Caco-2 (cell line): Measurements from ENCODE around the gene CEP164. TPM values are rescaled to one million over a fixed set of nuclear protein-coding genes. Genes with fewer than 3 reads are reported as not detected.

ENCODE experiments used
- BruUV-seq: library from RNA; stranded (reverse); fragments of 400-500 nt; replicated peaks from 2 replicates; lab custom pipeline; 2021; lab: Mats Ljungman, UMichigan
- CTCF ChIA-PET: fragments of 300-600 bp; sonication (Branson Sonifier 250); formaldehyde crosslinking; loops from one replicate; lab custom pipeline; 2022; ENCODE audit warnings: antibody characterized with exemption; lab: Charles Lee
- POLR2A ChIA-PET: fragments of 300-600 bp; sonication (Branson Sonifier 250); formaldehyde crosslinking; loops from one replicate; lab custom pipeline; 2022; ENCODE audit warnings: antibody characterized with exemption; lab: Charles Lee
- DNase-seq, 2 experiments: peaks; one replicate each; pipeline versions ENCODE4 v3.0.0 to v3.0.0-alpha.2; 2020 to 2022
- H3K27me3 ChIP-seq: replicated peaks from 2 replicates; pipeline ENCODE4 v1.6.0; 2011; ENCODE audit warnings: low read length; ENCODE audit not compliant: control insufficient read depth, insufficient read depth
- H3K36me3 ChIP-seq: 2 replicates; pipeline ENCODE4 v1.5.1; 2011; ENCODE audit warnings: low read length; ENCODE audit not compliant: control insufficient read depth, insufficient read depth
- H3K4me1 ChIP-seq: fragments of 250-450 bp; sonication (Bioruptor Pico); 2 replicates; pipeline ENCODE4 v1.5.1; 2020; ENCODE audit warnings: mild to moderate bottlenecking
- H3K4me3 ChIP-seq: 2 replicates; pipeline ENCODE4 v1.5.1; 2011; ENCODE audit warnings: low read depth, mild to moderate bottlenecking, control low read depth, low read length
- H3K9me3 ChIP-seq: fragments of 250-450 bp; sonication (Bioruptor Pico); 2 replicates; pipeline ENCODE4 v1.5.1; 2020; ENCODE audit warnings: mild to moderate bottlenecking, moderate library complexity
- H3K27ac Mint-ChIP-seq: one replicate; pipeline ENCODE4 v1.8.0; 2022; ENCODE audit warnings: mixed read lengths; ENCODE audit not compliant: unreplicated experiment
- H3K27me3 Mint-ChIP-seq: one replicate; pipeline ENCODE4 v1.8.0; 2022; ENCODE audit warnings: mixed read lengths; ENCODE audit not compliant: insufficient read depth, unreplicated experiment
- H3K36me3 Mint-ChIP-seq: one replicate; pipeline ENCODE4 v1.8.0; 2022; ENCODE audit warnings: mild to moderate bottlenecking, mixed read lengths; ENCODE audit not compliant: insufficient read depth, unreplicated experiment
- H3K4me1 Mint-ChIP-seq: one replicate; pipeline ENCODE4 v1.8.0; 2022; ENCODE audit warnings: low read depth, mixed read lengths; ENCODE audit not compliant: unreplicated experiment
- H3K4me3 Mint-ChIP-seq: one replicate; pipeline ENCODE4 v1.8.0; 2022; ENCODE audit warnings: mild to moderate bottlenecking, moderate library complexity, mixed read lengths; ENCODE audit not compliant: unreplicated experiment
- H3K9me3 Mint-ChIP-seq: one replicate; pipeline ENCODE4 v1.8.0; 2022; ENCODE audit warnings: mixed read lengths; ENCODE audit not compliant: unreplicated experiment
- intact Hi-C: fragments of 100-400 bp; cut with micrococcal nuclease; formaldehyde crosslinking; loops from one replicate; pipeline ENCODE4 v1.10.0; 2022; ENCODE audit not compliant: unreplicated experiment
- total RNA-seq: library from RNA; stranded (reverse); gene quantifications from 2 replicates; pipeline ENCODE4 v1.2.3, GENCODE V29; 2022
- TF ChIP-seq, protein P1 (sequence below), 2 experiments: fragments of 200-600 bp in 1 of 2; IDR thresholded peaks; 1 replicate in 1 of 2; 2 replicates in 1 of 2; pipeline versions ENCODE4 v1.5.1 to v1.8.0; 2011 to 2022; ENCODE audit warnings: antibody characterized with exemption in 1 of 2, control low read depth in 1 of 2, inconsistent platforms in 1 of 2, low read depth in 1 of 2, low read length in 1 of 2, mild to moderate bottlenecking in 1 of 2, moderate library complexity in 1 of 2; ENCODE audit not compliant: insufficient read depth in 1 of 2, severe bottlenecking in 1 of 2, unreplicated experiment in 1 of 2

CEP164 gene
- total RNA-seq, 1 experiment from 2014 or later = 48.9 TPM

DNA sequence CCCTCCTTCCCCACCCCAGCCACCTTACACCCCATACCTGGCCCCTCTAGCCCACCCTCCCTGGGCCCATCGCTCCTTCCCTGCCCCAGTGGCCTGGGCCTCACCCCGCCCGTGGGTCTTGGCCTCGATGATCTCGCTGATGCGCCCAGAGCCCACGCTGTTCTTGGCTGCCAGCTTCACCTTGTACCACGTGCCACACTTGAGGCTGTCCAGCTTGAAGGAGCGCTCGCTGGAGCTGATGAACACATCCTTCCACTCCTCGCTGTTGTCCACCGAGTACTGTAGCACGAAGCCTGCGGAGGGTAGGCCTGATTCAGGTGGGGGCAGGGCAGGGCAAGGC lies 110.1 kb downstream of the CEP164 start:
- H3K4me1 Mint-ChIP-seq = no peaks in the 10 kb centered on the region
- H3K27ac Mint-ChIP-seq = no peak overlapping the region
- Histone ChIP-seq H3K36me3 (no peaks in the 10 kb centered on the region), H3K4me1 (no peaks in the 10 kb centered on the region), H3K9me3 (no peaks in the 10 kb centered on the region), H3K4me3 (no peak overlapping the region), H3K27me3 (peaks cover 2% of the 10 kb centered on the region; the same call in 1 of the 2 replicates)
- BruUV-seq = no TSS peak
- no peak for DNase-seq
- H3K9me3 Mint-ChIP-seq = no peaks in the 10 kb centered on the region
- H3K27me3 Mint-ChIP-seq = peaks cover 27% of the 10 kb centered on the region
- TF ChIP-seq, protein P1, sequence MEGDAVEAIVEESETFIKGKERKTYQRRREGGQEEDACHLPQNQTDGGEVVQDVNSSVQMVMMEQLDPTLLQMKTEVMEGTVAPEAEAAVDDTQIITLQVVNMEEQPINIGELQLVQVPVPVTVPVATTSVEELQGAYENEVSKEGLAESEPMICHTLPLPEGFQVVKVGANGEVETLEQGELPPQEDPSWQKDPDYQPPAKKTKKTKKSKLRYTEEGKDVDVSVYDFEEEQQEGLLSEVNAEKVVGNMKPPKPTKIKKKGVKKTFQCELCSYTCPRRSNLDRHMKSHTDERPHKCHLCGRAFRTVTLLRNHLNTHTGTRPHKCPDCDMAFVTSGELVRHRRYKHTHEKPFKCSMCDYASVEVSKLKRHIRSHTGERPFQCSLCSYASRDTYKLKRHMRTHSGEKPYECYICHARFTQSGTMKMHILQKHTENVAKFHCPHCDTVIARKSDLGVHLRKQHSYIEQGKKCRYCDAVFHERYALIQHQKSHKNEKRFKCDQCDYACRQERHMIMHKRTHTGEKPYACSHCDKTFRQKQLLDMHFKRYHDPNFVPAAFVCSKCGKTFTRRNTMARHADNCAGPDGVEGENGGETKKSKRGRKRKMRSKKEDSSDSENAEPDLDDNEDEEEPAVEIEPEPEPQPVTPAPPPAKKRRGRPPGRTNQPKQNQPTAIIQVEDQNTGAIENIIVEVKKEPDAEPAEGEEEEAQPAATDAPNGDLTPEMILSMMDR (IDR thresholded peaks at IDR 0.05; ENCODE audit: insufficient read depth in 1 of 2, low read depth in 1 of 2, low read length in 1 of 2, severe bottlenecking in 1 of 2, unreplicated experiment in 1 of 2) = no peak
- ChIA-PET CTCF (interaction anchor here (2.1 kb wide), 1 partner anchor 11 kb away, joined by 6 read pairs; no protein-coding TSS in a partner anchor), POLR2A (no interaction called here)
- no peaks in the 10 kb centered on the region for H3K36me3 Mint-ChIP-seq
- no peak overlapping the region for H3K4me3 Mint-ChIP-seq
- intact Hi-C loops = no loop called here

DNA sequence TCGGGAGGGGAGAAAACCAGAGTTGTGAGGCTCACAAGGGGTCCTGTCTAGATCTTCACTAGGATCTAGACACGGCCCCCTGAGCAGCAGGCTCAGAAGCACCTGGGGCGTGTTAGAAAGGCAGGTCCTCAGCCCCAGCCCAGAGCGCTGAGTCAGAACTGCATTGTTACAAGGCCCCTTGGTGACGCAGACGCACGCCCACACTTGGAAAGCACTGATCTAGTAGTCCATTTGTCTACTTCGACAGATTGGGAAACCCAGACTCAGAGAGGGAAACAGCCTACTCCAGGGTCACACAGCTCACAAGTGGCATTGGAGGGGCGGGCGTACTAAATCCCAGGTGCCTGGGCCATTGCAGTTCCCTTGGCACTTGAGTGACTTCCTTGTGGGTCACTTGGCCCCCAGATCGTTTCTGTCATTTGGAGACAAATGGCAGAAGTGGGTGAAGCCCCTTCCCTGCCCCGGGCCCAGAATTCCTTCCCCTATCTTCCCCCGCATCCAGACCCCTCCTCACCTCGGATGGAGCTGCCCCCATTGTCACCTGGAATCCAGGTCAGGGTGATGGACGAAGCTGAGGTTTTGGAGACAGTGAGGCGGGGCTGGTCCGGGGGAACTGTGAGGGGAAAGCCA lies 110.8 kb downstream of the CEP164 start:
- Mint-ChIP-seq H3K4me3 (no peak overlapping the region), H3K27me3 (peaks cover 28% of the 10 kb centered on the region)

DNA sequence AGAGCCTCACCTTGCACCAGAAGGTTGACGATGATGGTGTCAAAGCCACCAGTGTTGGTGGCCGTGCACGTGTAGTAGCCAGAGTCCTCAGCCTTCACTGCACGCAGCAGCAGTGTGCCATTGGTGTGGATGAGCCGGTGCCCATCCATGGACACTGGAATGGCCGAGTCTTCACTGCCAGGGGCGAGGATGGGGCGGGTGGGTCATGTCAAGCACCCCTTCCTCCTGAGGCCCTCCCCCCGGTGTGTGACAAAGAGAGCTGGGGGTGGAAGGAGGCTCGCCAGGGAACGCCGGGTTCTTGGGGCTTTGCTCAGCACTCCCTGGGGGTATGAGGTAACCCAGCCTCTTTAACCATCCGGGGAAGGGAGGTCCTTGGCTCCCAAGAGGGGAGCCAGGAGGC lies 111.6 kb downstream of the CEP164 start:
- H3K4me1 ChIP-seq = no peaks in the 10 kb centered on the region
- no TSS peak for BruUV-seq
- ChIA-PET POLR2A (no interaction called here), CTCF (interaction anchor here (1.2 kb wide), 2 partner anchors 13 to 378 kb away, joined by 3 to 4 read pairs; no protein-coding TSS in a partner anchor)
- Mint-ChIP-seq H3K36me3 (no peaks in the 10 kb centered on the region), H3K27ac (no peak overlapping the region), H3K4me1 (no peaks in the 10 kb centered on the region), H3K4me3 (no peak overlapping the region), H3K9me3 (no peaks in the 10 kb centered on the region), H3K27me3 (peaks cover 35% of the 10 kb centered on the region)
- DNase-seq = no peak
- no peaks in the 10 kb centered on the region for H3K9me3 ChIP-seq
- H3K36me3 ChIP-seq = no peaks in the 10 kb centered on the region
- 0 out of 2 replicates have a peak, but pooled peaks cover 1% of the 10 kb centered on the region for H3K27me3 ChIP-seq
- intact Hi-C loops = no loop called here
- H3K4me3 ChIP-seq = no peak overlapping the region
- TF ChIP-seq, protein P1 (IDR thresholded peaks at IDR 0.05; ENCODE audit: insufficient read depth in 1 of 2, low read depth in 1 of 2, low read length in 1 of 2, severe bottlenecking in 1 of 2, unreplicated experiment in 1 of 2) = no peak

More for the DNA sequence above, 110.8 kb downstream of the CEP164 start:
- no peaks in the 10 kb centered on the region for H3K36me3 ChIP-seq
- intact Hi-C loops = no loop called here
- H3K9me3 ChIP-seq = no peaks in the 10 kb centered on the region
- H3K4me1 ChIP-seq = no peaks in the 10 kb centered on the region
- no peak for DNase-seq
- H3K36me3 Mint-ChIP-seq = no peaks in the 10 kb centered on the region
- ChIA-PET CTCF (interaction anchor here (1.2 kb wide), 1 partner anchor 12 kb away, joined by 3 read pairs; no protein-coding TSS in a partner anchor), POLR2A (no interaction called here)
- TF ChIP-seq, protein P1 (IDR thresholded peaks at IDR 0.05; ENCODE audit: insufficient read depth in 1 of 2, low read depth in 1 of 2, low read length in 1 of 2, severe bottlenecking in 1 of 2, unreplicated experiment in 1 of 2) = no peak
- no peaks in the 10 kb centered on the region for H3K4me1 Mint-ChIP-seq
- H3K9me3 Mint-ChIP-seq = no peaks in the 10 kb centered on the region
- H3K27me3 ChIP-seq = 0 out of 2 replicates have a peak, but pooled peaks cover 1% of the 10 kb centered on the region
- no TSS peak for BruUV-seq
- no peak overlapping the region for H3K27ac Mint-ChIP-seq
- no peak overlapping the region for H3K4me3 ChIP-seq
